Measurements from ENCODE around the gene MIA3. TPM values are rescaled to one million over a fixed set of nuclear protein-coding genes. Genes with fewer than 3 reads are reported as not detected.

MIA3 gene
- total and polyA plus RNA-seq, 2 of the 4 experiments (the other 2 are of a cell fraction) = 35.0 to 45.4 TPM

- in situ Hi-C loops (cut with MboI; ENCODE audit: low sequenced_read_pairs) (no loop called here), dilution Hi-C loops (cut with HindIII; ENCODE audit: low sequenced_read_pairs, unreplicated experiment) (no loop called here), intact Hi-C loops (cut with micrococcal nuclease) (no loop called here)
- peaks cover 20% of the 10 kb centered on the region for H3K36me3 ChIP-seq (ENCODE audit: control insufficient read depth, insufficient read depth, low read length)
- H3K14ac ChIP-seq (replicated peaks; ENCODE audit: low read depth, low read length) = no peak overlapping the region
- H3K9me3 ChIP-seq (ENCODE audit: control insufficient read depth, insufficient read depth, low read length) = no peaks in the 10 kb centered on the region
- H4K8ac ChIP-seq (ENCODE audit: low read depth in 2 of 2, low read length in 2 of 2) = no peak overlapping the region
- H3K4me2 ChIP-seq (ENCODE audit: low read depth, low read length) = no peak overlapping the region
- no TSS peak for BruUV-seq (replicated peaks)
- POLR2A ChIA-PET (ENCODE audit: unreplicated experiment) = no interaction called here
- no peak overlapping the region for H2BK120ac ChIP-seq (ENCODE audit: low read depth, low read length)
- no peak overlapping the region for H3K4ac ChIP-seq (ENCODE audit: low read depth, low read length)
- peaks cover 3% of the 10 kb centered on the region; the same call in 1 of the 2 replicates for H3K4me1 ChIP-seq (ENCODE audit: control insufficient read depth, insufficient read depth, low read length)
- H2AK9ac ChIP-seq (replicated peaks; ENCODE audit: low read depth, low read length, poor library complexity) = no peak overlapping the region
- H3K4me3 ChIP-seq (ENCODE audit: insufficient read depth, low read depth, low read length) = no peak overlapping the region
- H3K9ac ChIP-seq (ENCODE audit: low read depth, low read length) = no peak overlapping the region
- no peak for DNase-seq
- H4K5ac ChIP-seq (ENCODE audit: low read depth, low read length) = no peak overlapping the region
- no peak overlapping the region for H3K56ac ChIP-seq (ENCODE audit: extremely low read depth, insufficient read depth, low read length)
- no peak overlapping the region for H2BK5ac ChIP-seq (ENCODE audit: low read depth, low read length, poor library complexity, severe bottlenecking)
- no peak for ATAC-seq (ENCODE audit: low read depth)
- no peak overlapping the region for H2BK15ac ChIP-seq (ENCODE audit: low read depth, low read length)
- H2AFZ ChIP-seq (replicated peaks; ENCODE audit: low read length, poor library complexity) = no peak overlapping the region
- no peak for TF ChIP-seq CTCF (conservative IDR thresholded peaks at IDR 0.05; ENCODE audit: low read depth, low read length)
- no peak for TF ChIP-seq RAD21 (IDR thresholded peaks at IDR 0.05; ENCODE audit: low read length)
- TF ChIP-seq USF2 (IDR thresholded peaks at IDR 0.05; ENCODE audit: low read depth, low read length) = no peak
- TF ChIP-seq CHD1 (IDR thresholded peaks at IDR 0.05; ENCODE audit: low read depth, low read length) = no peak
- TF ChIP-seq CEBPB (IDR thresholded peaks at IDR 0.05; ENCODE audit: low read depth, low read length) = no peak
- TF ChIP-seq FOS (IDR thresholded peaks at IDR 0.05; ENCODE audit: low read depth, low read length) = no peak
- no peak for TF ChIP-seq POLR2A (IDR thresholded peaks at IDR 0.05; ENCODE audit: low read depth, low read length)
- no peak for TF ChIP-seq ELK1 (IDR thresholded peaks at IDR 0.05; ENCODE audit: borderline replicate concordance, low read depth, low read length)
- TF ChIP-seq NFE2L2 (IDR thresholded peaks at IDR 0.05; ENCODE audit: low read depth, low read length) = no peak
- no peak for TF ChIP-seq MXI1 (IDR thresholded peaks at IDR 0.05; ENCODE audit: borderline replicate concordance, low read depth, low read length)
- TF ChIP-seq MAZ (IDR thresholded peaks at IDR 0.05; ENCODE audit: borderline replicate concordance, low read depth, low read length) = no peak
- TF ChIP-seq RCOR1 (IDR thresholded peaks at IDR 0.05; ENCODE audit: insufficient replicate concordance, low read length) = no peak
- no peak for TF ChIP-seq MAFK (IDR thresholded peaks at IDR 0.05; ENCODE audit: low read depth, low read length)
- H2BK20ac ChIP-seq (ENCODE audit: low read depth, low read length) = no peak overlapping the region
- CTCF ChIA-PET = no interaction called here
- no peak overlapping the region for H3K23ac ChIP-seq (ENCODE audit: low read depth, low read length)
- H3K27me3 ChIP-seq (ENCODE audit: control insufficient read depth, insufficient read depth, low read length) = no peaks in the 10 kb centered on the region
- H2AK5ac ChIP-seq (ENCODE audit: low read depth, low read length) = no peak overlapping the region
- H3K9me1 ChIP-seq (ENCODE audit: insufficient read depth, low read length) = peaks cover 6% of the 10 kb centered on the region
- H3K79me1 ChIP-seq (ENCODE audit: low read depth in 1 of 2, low read length in 2 of 2) = peaks cover 9 to 26% of the 10 kb centered on the region in 2 experiments; a peak in 3 of 4 replicates
- H3K27ac ChIP-seq (ENCODE audit: insufficient read depth, low read length) = no peak overlapping the region
- H3K18ac ChIP-seq (ENCODE audit: low read depth, low read length) = no peak overlapping the region
- H4K91ac ChIP-seq (ENCODE audit: insufficient read depth, low read depth, low read length) = no peak overlapping the region
- H4K20me1 ChIP-seq (ENCODE audit: insufficient read depth, low read length) = peaks cover 5% of the 10 kb centered on the region; the same call in 1 of the 2 replicates
These were observed 5.6 kb downstream of the MIA3 start for GRCh38 chr1:222623458-222623857.
